Measurements from ENCODE around the gene BORCS5. TPM values are rescaled to one million over a fixed set of nuclear protein-coding genes. Genes with fewer than 3 reads are reported as not detected.

Gene BORCS5
- polyA plus RNA-seq, 2 of the 4 experiments (the other 2 are of a cell fraction): 5.1 to 10.2 TPM

DNA sequence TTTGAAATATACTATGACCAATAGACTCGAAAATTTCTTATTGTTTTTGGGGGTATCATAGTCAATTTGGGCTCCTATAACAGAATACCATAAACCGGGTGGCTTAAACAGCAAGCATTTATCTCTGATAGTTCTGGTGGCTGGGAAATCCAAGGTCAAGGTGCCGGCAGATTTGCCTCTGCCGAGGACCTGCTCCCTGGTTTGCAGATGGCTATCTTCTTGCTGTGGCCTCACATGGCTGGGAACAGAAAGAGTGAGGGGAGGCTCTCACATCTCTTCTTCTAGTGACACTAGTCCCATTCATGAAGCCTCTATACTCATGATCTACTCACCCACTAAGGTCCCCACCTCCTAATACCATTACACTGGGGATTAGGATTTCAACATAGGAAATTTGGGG lies 70.7 kb downstream of the BORCS5 start:
- Histone ChIP-seq H3K27ac (0 out of 6 replicates have a peak overlapping the region, but pooled peaks of 1 of the 2 experiments have one; percentile 7), H3K4me3 (no peak overlapping the region), H3K9me3 (peaks cover 16% of the 10 kb centered on the region), H3K4me2 (no peak overlapping the region), H3K4me1 (peaks cover 30% of the 10 kb centered on the region)
- CTCF ChIA-PET: interaction anchor here (0.7 to 1.5 kb wide), 2 partner anchors 11 to 28 kb away, joined by 3 read pairs; no protein-coding TSS in a partner anchor
- FAIRE-seq: no peak
- TF ChIP-seq, protein P1, sequence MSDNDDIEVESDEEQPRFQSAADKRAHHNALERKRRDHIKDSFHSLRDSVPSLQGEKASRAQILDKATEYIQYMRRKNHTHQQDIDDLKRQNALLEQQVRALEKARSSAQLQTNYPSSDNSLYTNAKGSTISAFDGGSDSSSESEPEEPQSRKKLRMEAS (IDR thresholded peaks at IDR 0.05): no peak
- TF ChIP-seq CHD2 (IDR thresholded peaks at IDR 0.05; ENCODE audit: low read length, partially characterized antibody): no peak
- no peak for TF ChIP-seq NR3C1 (IDR thresholded peaks at IDR 0.05)
- no peak for TF ChIP-seq CBX8 (IDR thresholded peaks at IDR 0.05)
- no peak for TF ChIP-seq JUNB (IDR thresholded peaks at IDR 0.05)
- no peak for TF ChIP-seq EP300 (IDR thresholded peaks at IDR 0.05)
- TF ChIP-seq RARB (CRISPR knock-in tag; IDR thresholded peaks at IDR 0.05): no peak
- TF ChIP-seq, protein P2, sequence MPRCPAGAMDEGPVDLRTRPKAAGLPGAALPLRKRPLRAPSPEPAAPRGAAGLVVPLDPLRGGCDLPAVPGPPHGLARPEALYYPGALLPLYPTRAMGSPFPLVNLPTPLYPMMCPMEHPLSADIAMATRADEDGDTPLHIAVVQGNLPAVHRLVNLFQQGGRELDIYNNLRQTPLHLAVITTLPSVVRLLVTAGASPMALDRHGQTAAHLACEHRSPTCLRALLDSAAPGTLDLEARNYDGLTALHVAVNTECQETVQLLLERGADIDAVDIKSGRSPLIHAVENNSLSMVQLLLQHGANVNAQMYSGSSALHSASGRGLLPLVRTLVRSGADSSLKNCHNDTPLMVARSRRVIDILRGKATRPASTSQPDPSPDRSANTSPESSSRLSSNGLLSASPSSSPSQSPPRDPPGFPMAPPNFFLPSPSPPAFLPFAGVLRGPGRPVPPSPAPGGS (IDR thresholded peaks at IDR 0.05): no peak
- TF ChIP-seq CHD4 (IDR thresholded peaks at IDR 0.05; ENCODE audit: borderline replicate concordance): no peak
- TF ChIP-seq TP53 (CRISPR knock-in tag; IDR thresholded peaks at IDR 0.05): no peak
- 81% methylated on average over 4 of the region's 4 CpGs for WGBS (ENCODE audit: missing lambda C conversion rate)
- ATAC-seq: no peak
- DNase-seq (ENCODE audit: low read depth in 1 of 2, low spot score in 1 of 2): no peak
- POLR2A ChIA-PET: no interaction called here

DNA sequence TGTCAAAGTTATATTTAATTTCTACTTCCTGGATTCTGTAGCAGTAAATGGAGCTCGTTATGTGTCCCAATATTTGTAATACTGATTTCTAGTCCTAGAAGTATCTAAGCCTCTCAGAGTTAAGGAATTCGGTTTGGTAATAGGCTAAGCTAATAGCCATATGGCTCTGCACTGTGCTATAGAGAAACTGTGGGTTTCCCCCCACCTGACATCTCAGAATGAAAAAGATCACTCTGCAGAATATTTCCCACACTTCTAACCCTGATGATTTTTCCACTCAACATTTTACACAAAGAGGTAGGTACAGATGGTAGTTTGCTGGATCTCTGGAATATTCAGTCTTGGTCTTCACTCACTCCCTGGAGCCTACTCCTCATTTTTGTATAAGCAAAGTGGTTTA lies 71.2 kb downstream of the BORCS5 start:
- POLR2A ChIA-PET: no interaction called here
- no peak for FAIRE-seq

More for the DNA sequence above, 71.2 kb downstream of the BORCS5 start:
- H3K4me2 ChIP-seq: no peak overlapping the region
- 76% methylated on average over 2 of the region's 2 CpGs for WGBS (ENCODE audit: missing lambda C conversion rate)
- CTCF ChIA-PET: interaction anchor here (1.5 kb wide), 1 partner anchor 10 kb away, joined by 3 read pairs; no protein-coding TSS in a partner anchor
- DNase-seq (ENCODE audit: low read depth in 1 of 2, low spot score in 1 of 2) (no peak), ATAC-seq (no peak)
- TF ChIP-seq, protein P3, sequence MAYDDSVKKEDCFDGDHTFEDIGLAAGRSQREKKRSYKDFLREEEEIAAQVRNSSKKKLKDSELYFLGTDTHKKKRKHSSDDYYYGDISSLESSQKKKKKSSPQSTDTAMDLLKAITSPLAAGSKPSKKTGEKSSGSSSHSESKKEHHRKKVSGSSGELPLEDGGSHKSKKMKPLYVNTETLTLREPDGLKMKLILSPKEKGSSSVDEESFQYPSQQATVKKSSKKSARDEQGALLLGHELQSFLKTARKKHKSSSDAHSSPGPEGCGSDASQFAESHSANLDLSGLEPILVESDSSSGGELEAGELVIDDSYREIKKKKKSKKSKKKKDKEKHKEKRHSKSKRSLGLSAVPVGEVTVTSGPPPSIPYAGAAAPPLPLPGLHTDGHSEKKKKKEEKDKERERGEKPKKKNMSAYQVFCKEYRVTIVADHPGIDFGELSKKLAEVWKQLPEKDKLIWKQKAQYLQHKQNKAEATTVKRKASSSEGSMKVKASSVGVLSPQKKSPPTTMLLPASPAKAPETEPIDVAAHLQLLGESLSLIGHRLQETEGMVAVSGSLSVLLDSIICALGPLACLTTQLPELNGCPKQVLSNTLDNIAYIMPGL (CRISPR knock-in tag; IDR thresholded peaks at IDR 0.05; ENCODE audit: borderline replicate concordance): no peak
- no peak for TF ChIP-seq RCOR1 (IDR thresholded peaks at IDR 0.05; ENCODE audit: low read depth, low read length)
- TF ChIP-seq PHF8 (IDR thresholded peaks at IDR 0.05; ENCODE audit: borderline replicate concordance, low read depth): no peak
- TF ChIP-seq MYC (IDR thresholded peaks at IDR 0.05; ENCODE audit: borderline replicate concordance, low read length): no peak
- TF ChIP-seq FOXS1 (CRISPR knock-in tag; IDR thresholded peaks at IDR 0.05): no peak
- no peak for TF ChIP-seq RNF2 (IDR thresholded peaks at IDR 0.05; ENCODE audit: borderline replicate concordance, low read depth)
- no peak for TF ChIP-seq ZSCAN20 (CRISPR knock-in tag; IDR thresholded peaks at IDR 0.05)
- TF ChIP-seq GATA3 (IDR thresholded peaks at IDR 0.05; ENCODE audit: borderline replicate concordance): no peak
- no peak for TF ChIP-seq RAD21 (conservative IDR thresholded peaks at IDR 0.05 in 1 of 2, IDR thresholded peaks at IDR 0.05 in 1 of 2)
- TF ChIP-seq EP300 (IDR thresholded peaks at IDR 0.05): no peak
- no peak for TF ChIP-seq HEYL (CRISPR knock-in tag; IDR thresholded peaks at IDR 0.05)
- TF ChIP-seq FOSB (CRISPR knock-in tag; IDR thresholded peaks at IDR 0.05): no peak
- no peak for TF ChIP-seq FOSL2 (IDR thresholded peaks at IDR 0.05)
- TF ChIP-seq FOSL2 (CRISPR knock-in tag; IDR thresholded peaks at IDR 0.05): no peak
- TF ChIP-seq, protein P4, sequence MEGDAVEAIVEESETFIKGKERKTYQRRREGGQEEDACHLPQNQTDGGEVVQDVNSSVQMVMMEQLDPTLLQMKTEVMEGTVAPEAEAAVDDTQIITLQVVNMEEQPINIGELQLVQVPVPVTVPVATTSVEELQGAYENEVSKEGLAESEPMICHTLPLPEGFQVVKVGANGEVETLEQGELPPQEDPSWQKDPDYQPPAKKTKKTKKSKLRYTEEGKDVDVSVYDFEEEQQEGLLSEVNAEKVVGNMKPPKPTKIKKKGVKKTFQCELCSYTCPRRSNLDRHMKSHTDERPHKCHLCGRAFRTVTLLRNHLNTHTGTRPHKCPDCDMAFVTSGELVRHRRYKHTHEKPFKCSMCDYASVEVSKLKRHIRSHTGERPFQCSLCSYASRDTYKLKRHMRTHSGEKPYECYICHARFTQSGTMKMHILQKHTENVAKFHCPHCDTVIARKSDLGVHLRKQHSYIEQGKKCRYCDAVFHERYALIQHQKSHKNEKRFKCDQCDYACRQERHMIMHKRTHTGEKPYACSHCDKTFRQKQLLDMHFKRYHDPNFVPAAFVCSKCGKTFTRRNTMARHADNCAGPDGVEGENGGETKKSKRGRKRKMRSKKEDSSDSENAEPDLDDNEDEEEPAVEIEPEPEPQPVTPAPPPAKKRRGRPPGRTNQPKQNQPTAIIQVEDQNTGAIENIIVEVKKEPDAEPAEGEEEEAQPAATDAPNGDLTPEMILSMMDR (IDR thresholded peaks at IDR 0.05): no peak
- no peak for TF ChIP-seq ZFP36 (IDR thresholded peaks at IDR 0.05; ENCODE audit: borderline replicate concordance, partially characterized antibody)
- TF ChIP-seq BHLHE40 (IDR thresholded peaks at IDR 0.05; ENCODE audit: low read depth, low read length): no peak
- no peak for TF ChIP-seq EHMT2 (IDR thresholded peaks at IDR 0.05; ENCODE audit: low read depth)
- TF ChIP-seq JUN (IDR thresholded peaks at IDR 0.05): no peak
- peaks cover 12% of the 10 kb centered on the region; the same call in 2 of the 3 replicates for H3K9me3 ChIP-seq
- no peak overlapping the region for H3K4me3 ChIP-seq
- peaks cover 35% of the 10 kb centered on the region for H3K4me1 ChIP-seq
- no peak overlapping the region for H3K27ac ChIP-seq
